IMR-90 (cell line): ENCODE measurements around the gene ATP10A. TPM values are rescaled to one million over a fixed set of nuclear protein-coding genes. Genes with fewer than 3 reads are reported as not detected.

Source experiments
- ATAC-seq: fragments of 200-7000 bp; cut with Tn5 transposase; 2 replicates; pipeline ENCODE4 v1.9.1; 2020; ENCODE audit warnings: low read depth, mild to moderate bottlenecking, moderate library complexity
- BruUV-seq: library from RNA; stranded (reverse); fragments of 400-500 nt; replicated peaks from 2 replicates; lab custom pipeline; 2021; lab: Mats Ljungman, UMichigan
- CTCF ChIA-PET: fragments of 300-600 bp; formaldehyde crosslinking; extraction: SDS; loops from one replicate; lab custom pipeline; 2021; ENCODE audit warnings: antibody characterized with exemption; lab: Yijun Ruan, JAX
- POLR2A ChIA-PET: fragments of 300-600 bp; sonication (Branson Sonifier 250); formaldehyde crosslinking; loops from one replicate; lab custom pipeline; 2022; ENCODE audit warnings: antibody characterized with exemption; ENCODE audit not compliant: unreplicated experiment; lab: Charles Lee
- DNase-seq: peaks from one replicate; pipeline ENCODE4 v3.0.0; 2013
- H2AFZ ChIP-seq: replicated peaks from 2 replicates; pipeline ENCODE3; 2013; ENCODE audit warnings: low read length, mild to moderate bottlenecking; ENCODE audit not compliant: poor library complexity
- H2AK5ac ChIP-seq: 2 replicates; pipeline ENCODE4 v1.6.1; 2013; ENCODE audit warnings: low read depth, low read length, inconsistent platforms
- H2AK9ac ChIP-seq: replicated peaks from 2 replicates; pipeline ENCODE3; 2013; ENCODE audit warnings: mild to moderate bottlenecking, low read depth, low read length, moderate library complexity; ENCODE audit not compliant: poor library complexity
- H2BK120ac ChIP-seq: 2 replicates; pipeline ENCODE4 v1.6.1; 2013; ENCODE audit warnings: low read depth, low read length, inconsistent platforms
- H2BK15ac ChIP-seq: 3 replicates; pipeline ENCODE4 v1.6.1; 2013; ENCODE audit warnings: low read depth, low read length, inconsistent platforms
- H2BK20ac ChIP-seq: 2 replicates; pipeline ENCODE4 v1.6.1; 2013; ENCODE audit warnings: low read depth, mild to moderate bottlenecking, inconsistent platforms, low read length, moderate library complexity
- H2BK5ac ChIP-seq: 2 replicates; pipeline ENCODE4 v1.6.1; 2013; ENCODE audit warnings: mild to moderate bottlenecking, low read depth, low read length, inconsistent platforms; ENCODE audit not compliant: poor library complexity, severe bottlenecking
- H3K14ac ChIP-seq: replicated peaks from 2 replicates; pipeline ENCODE4 v1.6.1; 2013; ENCODE audit warnings: low read depth, low read length, inconsistent platforms
- H3K18ac ChIP-seq: 2 replicates; pipeline ENCODE4 v1.6.1; 2013; ENCODE audit warnings: low read depth, low read length, control low read depth
- H3K23ac ChIP-seq: 2 replicates; pipeline ENCODE4 v1.6.1; 2013; ENCODE audit warnings: low read depth, low read length, inconsistent platforms
- H3K27ac ChIP-seq: 2 replicates; pipeline ENCODE4 v1.5.1; 2013; ENCODE audit warnings: mild to moderate bottlenecking, control low read depth, low read length; ENCODE audit not compliant: insufficient read depth
- H3K27me3 ChIP-seq: 2 replicates; pipeline ENCODE4 v1.6.1; 2013; ENCODE audit warnings: low read length; ENCODE audit not compliant: control insufficient read depth, insufficient read depth
- H3K36me3 ChIP-seq: 2 replicates; pipeline ENCODE4 v1.6.1; 2013; ENCODE audit warnings: low read length, mixed read lengths; ENCODE audit not compliant: control insufficient read depth, insufficient read depth
- H3K4ac ChIP-seq: 2 replicates; pipeline ENCODE4 v1.6.1; 2013; ENCODE audit warnings: low read depth, low read length, inconsistent platforms
- H3K4me1 ChIP-seq: 2 replicates; pipeline ENCODE4 v1.6.1; 2013; ENCODE audit warnings: low read length, mixed read lengths; ENCODE audit not compliant: control insufficient read depth, insufficient read depth
- H3K4me2 ChIP-seq: 2 replicates; pipeline ENCODE4 v1.6.1; 2013; ENCODE audit warnings: low read depth, mild to moderate bottlenecking, control low read depth, low read length, moderate library complexity
- H3K4me3 ChIP-seq: 2 replicates; pipeline ENCODE4 v1.5.1; 2013; ENCODE audit warnings: low read depth, mild to moderate bottlenecking, control low read depth, low read length, moderate library complexity; ENCODE audit not compliant: insufficient read depth
- H3K56ac ChIP-seq: 2 replicates; pipeline ENCODE4 v1.6.1; 2013; ENCODE audit warnings: low read length, inconsistent platforms; ENCODE audit not compliant: insufficient read depth; ENCODE audit errors: extremely low read depth
- H3K79me1 ChIP-seq, 2 experiments: 2 replicates each; pipeline ENCODE4 v1.6.1; 2013; ENCODE audit warnings: low read length in 2 of 2, inconsistent platforms in 1 of 2, low read depth in 1 of 2
- H3K9ac ChIP-seq: 2 replicates; pipeline ENCODE4 v1.6.1; 2013; ENCODE audit warnings: low read depth, low read length, control low read depth
- H3K9me1 ChIP-seq: 2 replicates; pipeline ENCODE4 v1.6.1; 2013; ENCODE audit warnings: low read length, inconsistent platforms; ENCODE audit not compliant: insufficient read depth
- H3K9me3 ChIP-seq: 2 replicates; pipeline ENCODE4 v1.6.1; 2013; ENCODE audit warnings: low read length; ENCODE audit not compliant: control insufficient read depth, insufficient read depth
- H4K20me1 ChIP-seq: 2 replicates; pipeline ENCODE4 v1.6.1; 2013; ENCODE audit warnings: low read length, inconsistent platforms; ENCODE audit not compliant: insufficient read depth
- H4K5ac ChIP-seq: 2 replicates; pipeline ENCODE4 v1.6.1; 2013; ENCODE audit warnings: mild to moderate bottlenecking, low read depth, low read length, control low read depth
- H4K8ac ChIP-seq, 2 experiments: 2 replicates each; pipeline ENCODE4 v1.6.1; 2013; ENCODE audit warnings: low read depth in 2 of 2, low read length in 2 of 2, control low read depth in 1 of 2, inconsistent platforms in 1 of 2
- H4K91ac ChIP-seq: 2 replicates; pipeline ENCODE4 v1.6.1; 2013; ENCODE audit warnings: low read depth, low read length, inconsistent platforms; ENCODE audit not compliant: insufficient read depth
- BHLHE40 ChIP-seq: fragments of 150-350 bp; IDR thresholded peaks from 2 replicates; pipeline ENCODE4 v1.6.1; 2016; ENCODE audit warnings: mild to moderate bottlenecking, low read depth, low read length
- CHD1 ChIP-seq: IDR thresholded peaks from 2 replicates; pipeline ENCODE4 v1.6.1; 2012; ENCODE audit warnings: low read depth, low read length, improper control_type of control experiment
- FOS ChIP-seq: fragments of 150-350 bp; IDR thresholded peaks from 2 replicates; pipeline ENCODE4 v1.6.1; 2016; ENCODE audit warnings: low read depth, low read length
- MAFK ChIP-seq: IDR thresholded peaks from 2 replicates; pipeline ENCODE4 v1.6.1; 2012; ENCODE audit warnings: low read depth, low read length, improper control_type of control experiment
- WGBS, 2 experiments: methylation state at CpG; one replicate each; pipeline versions ENCODE4 v1.1.5 to v1.1.7; 2013; ENCODE audit warnings: missing lambda C conversion rate in 2 of 2; ENCODE audit not compliant: insufficient read length in 1 of 2; ENCODE audit errors: extremely low coverage in 2 of 2; 5-methylcytosine and 5-hydroxymethylcytosine counted together
- dilution Hi-C: fragments of 300-500 bp; cut with HindIII; formaldehyde crosslinking; loops from one replicate; pipeline ENCODE4 v1.14.3; 2018; ENCODE audit warnings: low sequenced_read_pairs; ENCODE audit not compliant: unreplicated experiment
- in situ Hi-C: fragments of 300-500 bp; cut with MboI; formaldehyde crosslinking; loops from 3 replicates; pipeline ENCODE4 v1.14.3; 2019; ENCODE audit warnings: low sequenced_read_pairs, inconsistent platforms, mixed read lengths
- intact Hi-C: fragments of 100-400 bp; cut with micrococcal nuclease; formaldehyde crosslinking; loops from 2 replicates; pipeline ENCODE4 v1.10.0; 2022
- polyA plus RNA-seq, 3 experiments: library from polyadenylated mRNA; depleted of rRNA; stranded (reverse); fragments of >200 nt; gene quantifications; 2 replicates each; pipeline ENCODE4 v1.2.3, GENCODE V29; 2012; ENCODE audit warnings: low replicate concordance in 1 of 3
- total RNA-seq: library from RNA; depleted of rRNA; stranded (reverse); fragments of >200 nt; gene quantifications from 2 replicates; pipeline ENCODE4 v1.2.3, GENCODE V29; 2012

Gene ATP10A
- total and polyA plus RNA-seq, 2 of the 4 experiments (the other 2 are of a cell fraction), result 13.8 to 16.0 TPM

DNA sequence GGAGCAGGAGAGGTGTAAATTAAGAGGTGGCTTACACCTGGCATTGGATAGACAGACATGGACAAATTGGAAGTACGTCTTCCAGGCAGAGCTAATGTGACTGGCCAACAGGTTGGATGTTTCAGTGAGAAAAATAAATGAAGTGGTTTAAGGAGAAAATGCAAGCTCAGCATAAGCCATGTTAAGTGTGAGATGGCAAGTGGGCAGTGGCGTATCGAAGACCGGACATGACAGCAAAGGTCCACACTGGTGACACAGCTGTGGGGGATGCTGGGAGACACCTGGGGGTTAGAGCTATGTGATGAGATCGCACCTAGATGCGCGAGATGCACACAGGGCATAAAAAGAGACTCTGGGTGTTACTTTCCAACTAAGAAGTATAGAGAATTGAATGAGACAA, 3.7 kb upstream of the ATP10A start:
- H2AFZ ChIP-seq, result no peak overlapping the region
- 0 out of 2 replicates have a peak, but pooled peaks cover 2% of the 10 kb centered on the region for H3K4me1 ChIP-seq
- no peak overlapping the region for H3K4me2 ChIP-seq
- H3K14ac ChIP-seq, result no peak overlapping the region
- no peak overlapping the region for H3K27ac ChIP-seq
- POLR2A ChIA-PET, result no interaction called here
- no peak overlapping the region for H3K9ac ChIP-seq
- no peak overlapping the region for H4K8ac ChIP-seq
- no peak overlapping the region for H3K4me3 ChIP-seq
- TF ChIP-seq FOS (no peak), CHD1 (no peak), BHLHE40 (no peak), MAFK (peak; percentile 97)
- H3K4ac ChIP-seq, result no peak overlapping the region
- peaks cover 7% of the 10 kb centered on the region; the same call in 1 of the 2 replicates for H3K9me1 ChIP-seq
- H3K27me3 ChIP-seq, result no peaks in the 10 kb centered on the region
- H2BK5ac ChIP-seq, result no peak overlapping the region
- H2BK120ac ChIP-seq, result no peak overlapping the region
- ATAC-seq (no peak), DNase-seq (no peak)
- no peak overlapping the region for H4K5ac ChIP-seq
- CTCF ChIA-PET, result no interaction called here
- in situ Hi-C loops (no loop called here), dilution Hi-C loops (no loop called here), intact Hi-C loops (no loop called here)
- no TSS peak for BruUV-seq
- H3K23ac ChIP-seq, result no peak overlapping the region
- no peak overlapping the region for H2AK9ac ChIP-seq
- no peak overlapping the region for H2BK15ac ChIP-seq
- H3K56ac ChIP-seq, result no peak overlapping the region
- H2BK20ac ChIP-seq, result no peak overlapping the region
- no peak overlapping the region for H3K18ac ChIP-seq
- H4K20me1 ChIP-seq, result no peaks in the 10 kb centered on the region
- no peaks in the 10 kb centered on the region for H3K9me3 ChIP-seq
- no peak overlapping the region for H4K91ac ChIP-seq
- peaks cover 11 to 24% of the 10 kb centered on the region in 2 experiments; a peak in 3 of 4 replicates for H3K79me1 ChIP-seq
- 100% methylated on average over 4 of the region's 7 CpGs; no CpG with 5 or more reads in 1 of the 2 experiments for WGBS, 2 experiments
- H2AK5ac ChIP-seq, result 0 out of 2 replicates have a peak overlapping the region, but pooled peaks have one; percentile 2
- no peaks in the 10 kb centered on the region for H3K36me3 ChIP-seq
